Germinal center (tissue), 1 donor: ENCODE results near the gene ZGLP1.
A peak's percentile ranks its signal among the peaks of the same experiment; 100 is the strongest.
"Not testable (repeated sequence)": the region's sequence is repeated elsewhere in the genome, so short reads cannot be mapped to it uniquely, and the experiment has no call there.

ENCODE experiments used
- DNase-seq: peaks from one replicate; pipeline ENCODE4 v3.0.0; 2012; ENCODE audit warnings: mixed read lengths, low spot score

ZGLP1 gene

GRCh38 chr19:10293637-10294367, 15.8 kb downstream of the ZGLP1 start:
- no peak for DNase-seq

GRCh38 chr19:10292789-10293636, 16.6 kb downstream of the ZGLP1 start:
- no peak for DNase-seq

GRCh38 chr19:10292206-10292788, 17.3 kb downstream of the ZGLP1 start:
- peak; percentile 86 for DNase-seq

GRCh38 chr19:10291554-10292205, 17.9 kb downstream of the ZGLP1 start:
- peak; percentile 8 for DNase-seq

- DNase-seq: peak; percentile 55
Measured at GRCh38 chr19:10290876-10291553, 18.6 kb downstream of the ZGLP1 start.

- peak; percentile 6 for DNase-seq
Measured at GRCh38 chr19:10290357-10290875, 19.2 kb downstream of the ZGLP1 start.

GRCh38 chr19:10289836-10290356, 19.7 kb downstream of the ZGLP1 start, which contains the start of gene ICAM5:
ICAM5 (plus strand) TSS chr19:10289952; CDS start chr19:10290044, 92 bp downstream.
- peak; percentile 25 for DNase-seq

GRCh38 chr19:10289167-10289835, 20.3 kb downstream of the ZGLP1 start:
- peak; percentile 70 for DNase-seq

- peak; percentile 82 for DNase-seq
Measured at GRCh38 chr19:10288662-10289166, 20.9 kb downstream of the ZGLP1 start.

- no peak for DNase-seq
Measured at GRCh38 chr19:10286803-10287737, 22.5 kb downstream of the ZGLP1 start, which contains the start of gene ICAM4. ICAM4 (plus strand) TSS chr19:10286955; CDS start chr19:10287013, 58 bp downstream.

- DNase-seq: no peak
Measured at GRCh38 chr19:10285393-10285792, 24.2 kb downstream of the ZGLP1 start.

GRCh38 chr19:10284960-10285278, 24.7 kb downstream of the ZGLP1 start:
- DNase-seq: no peak

- DNase-seq: no peak
Measured at GRCh38 chr19:10284065-10284959, 25.3 kb downstream of the ZGLP1 start.

GRCh38 chr19:10283301-10284064, 26.1 kb downstream of the ZGLP1 start:
- DNase-seq: no peak

GRCh38 chr19:10282043-10282442, 27.6 kb downstream of the ZGLP1 start:
- not testable (repeated sequence) for DNase-seq

- no peak for DNase-seq
Measured at GRCh38 chr19:10279737-10280442, 29.7 kb downstream of the ZGLP1 start.

- no peak for DNase-seq
Measured at GRCh38 chr19:10278935-10279334, 30.7 kb downstream of the ZGLP1 start.
